Activated CD4-positive, alpha-beta T cell treated with anti-CD3 and anti-CD28 coated beads, Interleukin-2, amount 10 ng/mL, durations not matched to agents 7 days and 5 days (primary cell): ENCODE data around the gene IFT122. TPM values are rescaled to one million over a fixed set of nuclear protein-coding genes. Genes with fewer than 3 reads are reported as not detected.

ENCODE experiments used
- CTCF ChIA-PET: fragments of 350-600 bp; sonication (Branson Sonifier 250); formaldehyde crosslinking; loops from one replicate; lab custom pipeline; 2021; ENCODE audit warnings: antibody characterized with exemption; lab: Charles Lee
- POLR2A ChIA-PET: fragments of 350-600 bp; sonication (Branson Sonifier 250); formaldehyde crosslinking; loops from one replicate; lab custom pipeline; 2021; ENCODE audit warnings: antibody characterized with exemption; lab: Charles Lee
- DNase-seq: peaks from one replicate; pipeline ENCODE4 v3.0.0-alpha.2; 2020
- H3K27ac Mint-ChIP-seq: one replicate; pipeline ENCODE4 v1.8.0; 2021; ENCODE audit warnings: mild to moderate bottlenecking, moderate library complexity, mixed read lengths
- H3K27me3 Mint-ChIP-seq: one replicate; pipeline ENCODE4 v1.8.0; 2021; ENCODE audit warnings: mixed read lengths
- H3K36me3 Mint-ChIP-seq: one replicate; pipeline ENCODE4 v1.8.0; 2021; ENCODE audit warnings: low read depth, mixed read lengths
- H3K4me1 Mint-ChIP-seq: one replicate; pipeline ENCODE4 v1.8.0; 2021; ENCODE audit warnings: mixed read lengths
- H3K4me3 Mint-ChIP-seq: one replicate; pipeline ENCODE4 v1.8.0; 2021; ENCODE audit warnings: mild to moderate bottlenecking, moderate library complexity, mixed read lengths
- H3K9me3 Mint-ChIP-seq: one replicate; pipeline ENCODE4 v1.8.0; 2021; ENCODE audit warnings: mixed read lengths
- total RNA-seq, 2 experiments: library from RNA; stranded (reverse); gene quantifications; one replicate each; pipeline ENCODE4 v1.2.3, GENCODE V29; 2021

IFT122 gene
- total RNA-seq, 2 experiments from 2014 or later, result 24.9 to 27.2 TPM

- ChIA-PET POLR2A (no interaction called here), CTCF (interaction anchor here (0.6 to 2.0 kb wide), 3 partner anchors 21 to 276 kb away, joined by 4 to 5 read pairs (median 4); partner anchors contain the start of gene H1-8)
- no peaks in the 10 kb centered on the region for H3K36me3 Mint-ChIP-seq
Observed at GRCh38 chr3:129521611-129522010, 81.6 kb downstream of the IFT122 start.

DNA sequence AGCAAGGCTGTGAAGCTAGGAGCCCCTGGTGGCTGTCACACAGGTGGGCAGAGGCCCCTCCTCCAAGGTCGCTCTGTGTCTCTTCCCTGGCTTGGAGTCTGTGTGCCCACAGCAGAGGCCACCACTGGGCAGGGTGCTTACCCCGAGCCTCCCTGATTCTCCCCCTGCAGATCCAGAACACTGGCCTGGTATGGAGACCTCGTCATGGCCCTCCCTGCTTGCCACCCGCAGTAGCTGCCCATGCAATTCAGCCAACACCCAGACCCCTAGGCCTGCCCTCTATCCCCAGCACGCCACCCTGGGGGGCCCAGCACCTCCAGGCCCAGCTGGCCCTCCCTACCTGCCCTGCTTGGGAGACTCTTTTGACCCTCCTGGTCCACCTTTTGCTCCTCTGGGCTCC is 82.9 kb downstream of the IFT122 start:
- Mint-ChIP-seq H3K4me3 (no peak overlapping the region), H3K36me3 (no peaks in the 10 kb centered on the region), H3K4me1 (no peaks in the 10 kb centered on the region), H3K27me3 (no peaks in the 10 kb centered on the region), H3K9me3 (no peaks in the 10 kb centered on the region), H3K27ac (no peak overlapping the region)
- ChIA-PET CTCF (interaction anchor here (1.7 to 2.0 kb wide), 3 partner anchors 12 to 34 kb away, joined by 4 to 5 read pairs (median 4); partner anchors contain the start of gene H1-8), POLR2A (no interaction called here)
- DNase-seq, result no peak

More at GRCh38 chr3:129521611-129522010, 81.6 kb downstream of the IFT122 start:
- H3K4me1 Mint-ChIP-seq, result no peaks in the 10 kb centered on the region
- H3K27me3 Mint-ChIP-seq, result no peaks in the 10 kb centered on the region
- H3K27ac Mint-ChIP-seq, result no peak overlapping the region
- DNase-seq, result no peak
- no peak overlapping the region for H3K4me3 Mint-ChIP-seq
- H3K9me3 Mint-ChIP-seq, result no peaks in the 10 kb centered on the region

GRCh38 chr3:129524081-129524480 is 84.1 kb downstream of the IFT122 start:
- DNase-seq, result no peak
- POLR2A ChIA-PET, result no interaction called here
- Mint-ChIP-seq H3K27ac (no peak overlapping the region), H3K9me3 (no peaks in the 10 kb centered on the region), H3K27me3 (no peaks in the 10 kb centered on the region), H3K36me3 (no peaks in the 10 kb centered on the region), H3K4me1 (no peaks in the 10 kb centered on the region), H3K4me3 (no peak overlapping the region)
- CTCF ChIA-PET, result interaction anchor here (1.0 to 1.7 kb wide), 2 partner anchors 9 to 11 kb away, joined by 4 read pairs; no protein-coding TSS in a partner anchor

DNA sequence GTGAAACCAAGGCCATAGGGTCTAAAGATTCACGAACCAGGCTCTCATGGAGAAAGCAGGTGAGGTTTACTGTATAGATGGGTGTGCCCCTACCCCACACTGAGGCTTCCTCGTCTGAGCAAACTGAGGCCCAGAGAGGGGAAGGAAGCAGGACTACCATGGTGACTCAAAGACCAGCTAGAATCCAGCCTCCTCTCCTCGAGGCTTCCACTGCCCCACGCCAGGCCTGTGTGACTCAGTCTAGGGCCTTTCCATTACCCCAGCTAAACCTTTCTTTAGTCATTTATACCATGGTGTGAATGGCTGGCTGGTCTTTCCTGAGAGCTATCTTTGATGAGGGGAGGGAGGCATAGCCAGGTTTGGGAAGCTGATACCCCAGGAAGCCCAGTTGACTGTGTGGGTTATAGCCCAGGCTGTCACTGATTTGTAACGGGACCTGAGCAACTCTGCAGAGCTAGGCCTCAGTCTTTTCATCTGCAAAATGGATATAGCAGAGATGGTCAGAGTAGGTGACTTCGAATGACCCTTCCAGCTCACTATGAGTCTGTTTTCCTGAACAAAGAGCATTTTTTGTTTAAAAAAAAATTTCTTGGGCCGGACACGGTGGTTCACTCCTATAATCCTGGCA is 85.4 kb downstream of the IFT122 start:
- no peak overlapping the region for H3K27ac Mint-ChIP-seq
- ChIA-PET CTCF (interaction anchor here (1.6 to 3.0 kb wide), 2 partner anchors 11 to 14 kb away, joined by 6 read pairs; no protein-coding TSS in a partner anchor), POLR2A (no interaction called here)
- no peak for DNase-seq
- H3K9me3 Mint-ChIP-seq, result no peaks in the 10 kb centered on the region
- H3K4me1 Mint-ChIP-seq, result no peaks in the 10 kb centered on the region
- no peaks in the 10 kb centered on the region for H3K36me3 Mint-ChIP-seq
- no peaks in the 10 kb centered on the region for H3K27me3 Mint-ChIP-seq
- H3K4me3 Mint-ChIP-seq, result no peak overlapping the region

GRCh38 chr3:129526121-129526900 is 86.3 kb downstream of the IFT122 start:
- no peak overlapping the region for H3K27ac Mint-ChIP-seq
- H3K36me3 Mint-ChIP-seq, result no peaks in the 10 kb centered on the region
- no peaks in the 10 kb centered on the region for H3K4me1 Mint-ChIP-seq
- no peak overlapping the region for H3K4me3 Mint-ChIP-seq
- ChIA-PET CTCF (interaction anchor here (1.6 to 3.0 kb wide), 2 partner anchors 12 to 13 kb away, joined by 6 read pairs; no protein-coding TSS in a partner anchor), POLR2A (no interaction called here)
- no peaks in the 10 kb centered on the region for H3K27me3 Mint-ChIP-seq
- no peaks in the 10 kb centered on the region for H3K9me3 Mint-ChIP-seq
- DNase-seq, result no peak

GRCh38 chr3:129527262-129527661 is 87.2 kb downstream of the IFT122 start:
- no peak for DNase-seq
- H3K27ac Mint-ChIP-seq, result no peak overlapping the region
- H3K27me3 Mint-ChIP-seq, result no peaks in the 10 kb centered on the region
- H3K36me3 Mint-ChIP-seq, result no peaks in the 10 kb centered on the region
- POLR2A ChIA-PET, result no interaction called here
- no peaks in the 10 kb centered on the region for H3K4me1 Mint-ChIP-seq
- CTCF ChIA-PET, result interaction anchor here (3.0 kb wide), 1 partner anchor 12 kb away, joined by 6 read pairs; no protein-coding TSS in a partner anchor
- no peak overlapping the region for H3K4me3 Mint-ChIP-seq
- no peaks in the 10 kb centered on the region for H3K9me3 Mint-ChIP-seq

DNA sequence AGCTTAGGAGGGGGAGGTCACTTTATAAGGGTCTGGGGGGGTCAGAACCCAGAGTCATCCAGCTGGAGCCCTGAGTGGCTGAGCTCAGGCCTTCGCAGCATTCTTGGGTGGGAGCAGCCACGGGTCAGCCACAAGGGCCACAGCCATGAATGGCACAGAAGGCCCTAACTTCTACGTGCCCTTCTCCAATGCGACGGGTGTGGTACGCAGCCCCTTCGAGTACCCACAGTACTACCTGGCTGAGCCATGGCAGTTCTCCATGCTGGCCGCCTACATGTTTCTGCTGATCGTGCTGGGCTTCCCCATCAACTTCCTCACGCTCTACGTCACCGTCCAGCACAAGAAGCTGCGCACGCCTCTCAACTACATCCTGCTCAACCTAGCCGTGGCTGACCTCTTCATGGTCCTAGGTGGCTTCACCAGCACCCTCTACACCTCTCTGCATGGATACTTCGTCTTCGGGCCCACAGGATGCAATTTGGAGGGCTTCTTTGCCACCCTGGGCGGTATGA is 88.6 kb downstream of the IFT122 start, which contains the start of gene RHO:
TSS of gene RHO (plus strand) at position 51 of the 512 bp plus-strand sequence. CDS start at position 146, 95 bp downstream.
- Mint-ChIP-seq H3K9me3 (no peaks in the 10 kb centered on the region), H3K27ac (no peak within 1 kb of the TSS), H3K4me3 (no peak within 1 kb of the TSS), H3K4me1 (no peaks in the 10 kb centered on the region), H3K36me3 (no peaks in the 10 kb centered on the region), H3K27me3 (no peaks in the 10 kb centered on the region)
- POLR2A ChIA-PET, result no interaction called here
- CTCF ChIA-PET, result no interaction called here
- no peak for DNase-seq

DNA sequence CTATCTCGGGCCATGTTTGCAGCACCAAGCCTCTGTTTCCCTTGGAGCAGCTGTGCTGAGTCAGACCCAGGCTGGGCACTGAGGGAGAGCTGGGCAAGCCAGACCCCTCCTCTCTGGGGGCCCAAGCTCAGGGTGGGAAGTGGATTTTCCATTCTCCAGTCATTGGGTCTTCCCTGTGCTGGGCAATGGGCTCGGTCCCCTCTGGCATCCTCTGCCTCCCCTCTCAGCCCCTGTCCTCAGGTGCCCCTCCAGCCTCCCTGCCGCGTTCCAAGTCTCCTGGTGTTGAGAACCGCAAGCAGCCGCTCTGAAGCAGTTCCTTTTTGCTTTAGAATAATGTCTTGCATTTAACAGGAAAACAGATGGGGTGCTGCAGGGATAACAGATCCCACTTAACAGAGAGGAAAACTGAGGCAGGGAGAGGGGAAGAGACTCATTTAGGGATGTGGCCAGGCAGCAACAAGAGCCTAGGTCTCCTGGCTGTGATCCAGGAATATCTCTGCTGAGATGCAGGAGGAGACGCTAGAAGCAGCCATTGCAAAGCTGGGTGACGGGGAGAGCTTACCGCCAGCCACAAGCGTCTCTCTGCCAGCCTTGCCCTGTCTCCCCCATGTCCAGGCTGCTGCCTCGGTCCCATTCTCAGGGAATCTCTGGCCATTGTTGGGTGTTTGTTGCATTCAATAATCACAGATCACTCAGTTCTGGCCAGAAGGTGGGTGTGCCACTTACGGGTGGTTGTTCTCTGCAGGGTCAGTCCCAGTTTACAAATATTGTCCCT is 89.6 kb downstream of the IFT122 start:
- no peaks in the 10 kb centered on the region for H3K4me1 Mint-ChIP-seq
- ChIA-PET POLR2A (no interaction called here), CTCF (no interaction called here)
- no peaks in the 10 kb centered on the region for H3K36me3 Mint-ChIP-seq
- no peaks in the 10 kb centered on the region for H3K9me3 Mint-ChIP-seq
- DNase-seq, result no peak
- H3K27me3 Mint-ChIP-seq, result no peaks in the 10 kb centered on the region
- H3K4me3 Mint-ChIP-seq, result no peak overlapping the region
- H3K27ac Mint-ChIP-seq, result no peak overlapping the region

DNA sequence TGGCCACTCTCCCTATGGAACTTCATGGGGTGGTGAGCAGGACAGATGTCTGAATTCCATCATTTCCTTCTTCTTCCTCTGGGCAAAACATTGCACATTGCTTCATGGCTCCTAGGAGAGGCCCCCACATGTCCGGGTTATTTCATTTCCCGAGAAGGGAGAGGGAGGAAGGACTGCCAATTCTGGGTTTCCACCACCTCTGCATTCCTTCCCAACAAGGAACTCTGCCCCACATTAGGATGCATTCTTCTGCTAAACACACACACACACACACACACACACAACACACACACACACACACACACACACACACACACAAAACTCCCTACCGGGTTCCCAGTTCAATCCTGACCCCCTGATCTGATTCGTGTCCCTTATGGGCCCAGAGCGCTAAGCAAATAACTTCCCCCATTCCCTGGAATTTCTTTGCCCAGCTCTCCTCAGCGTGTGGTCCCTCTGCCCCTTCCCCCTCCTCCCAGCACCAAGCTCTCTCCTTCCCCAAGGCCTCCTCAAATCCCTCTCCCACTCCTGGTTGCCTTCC is 90.3 kb downstream of the IFT122 start:
- no peaks in the 10 kb centered on the region for H3K36me3 Mint-ChIP-seq
- CTCF ChIA-PET, result no interaction called here
- POLR2A ChIA-PET, result no interaction called here

DNA sequence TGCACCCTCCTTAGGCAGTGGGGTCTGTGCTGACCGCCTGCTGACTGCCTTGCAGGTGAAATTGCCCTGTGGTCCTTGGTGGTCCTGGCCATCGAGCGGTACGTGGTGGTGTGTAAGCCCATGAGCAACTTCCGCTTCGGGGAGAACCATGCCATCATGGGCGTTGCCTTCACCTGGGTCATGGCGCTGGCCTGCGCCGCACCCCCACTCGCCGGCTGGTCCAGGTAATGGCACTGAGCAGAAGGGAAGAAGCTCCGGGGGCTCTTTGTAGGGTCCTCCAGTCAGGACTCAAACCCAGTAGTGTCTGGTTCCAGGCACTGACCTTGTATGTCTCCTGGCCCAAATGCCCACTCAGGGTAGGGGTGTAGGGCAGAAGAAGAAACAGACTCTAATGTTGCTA is 90.8 kb downstream of the IFT122 start:
- Mint-ChIP-seq H3K4me3 (no peak overlapping the region), H3K9me3 (no peaks in the 10 kb centered on the region), H3K36me3 (no peaks in the 10 kb centered on the region), H3K27me3 (no peaks in the 10 kb centered on the region), H3K4me1 (no peaks in the 10 kb centered on the region), H3K27ac (no peak overlapping the region)
- ChIA-PET POLR2A (no interaction called here), CTCF (interaction anchor here (0.5 kb wide), 1 partner anchor 154 kb away, joined by 3 read pairs; no protein-coding TSS in a partner anchor)
- no peak for DNase-seq

More for the DNA sequence above, 90.3 kb downstream of the IFT122 start:
- no peak overlapping the region for H3K27ac Mint-ChIP-seq
- no peaks in the 10 kb centered on the region for H3K4me1 Mint-ChIP-seq
- no peaks in the 10 kb centered on the region for H3K27me3 Mint-ChIP-seq
- no peaks in the 10 kb centered on the region for H3K9me3 Mint-ChIP-seq
- no peak for DNase-seq
- H3K4me3 Mint-ChIP-seq, result no peak overlapping the region

GRCh38 chr3:129531699-129532098 is 91.7 kb downstream of the IFT122 start:
- ChIA-PET POLR2A (no interaction called here), CTCF (no interaction called here)
- DNase-seq, result no peak
- H3K27ac Mint-ChIP-seq, result no peak overlapping the region
- no peak overlapping the region for H3K4me3 Mint-ChIP-seq
- H3K9me3 Mint-ChIP-seq, result no peaks in the 10 kb centered on the region
- no peaks in the 10 kb centered on the region for H3K4me1 Mint-ChIP-seq
- H3K36me3 Mint-ChIP-seq, result no peaks in the 10 kb centered on the region
- H3K27me3 Mint-ChIP-seq, result no peaks in the 10 kb centered on the region

DNA sequence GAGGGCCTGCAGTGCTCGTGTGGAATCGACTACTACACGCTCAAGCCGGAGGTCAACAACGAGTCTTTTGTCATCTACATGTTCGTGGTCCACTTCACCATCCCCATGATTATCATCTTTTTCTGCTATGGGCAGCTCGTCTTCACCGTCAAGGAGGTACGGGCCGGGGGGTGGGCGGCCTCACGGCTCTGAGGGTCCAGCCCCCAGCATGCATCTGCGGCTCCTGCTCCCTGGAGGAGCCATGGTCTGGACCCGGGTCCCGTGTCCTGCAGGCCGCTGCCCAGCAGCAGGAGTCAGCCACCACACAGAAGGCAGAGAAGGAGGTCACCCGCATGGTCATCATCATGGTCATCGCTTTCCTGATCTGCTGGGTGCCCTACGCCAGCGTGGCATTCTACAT is 92.2 kb downstream of the IFT122 start:
- DNase-seq, result no peak
- ChIA-PET POLR2A (no interaction called here), CTCF (no interaction called here)
- H3K27ac Mint-ChIP-seq, result no peak overlapping the region
- no peaks in the 10 kb centered on the region for H3K27me3 Mint-ChIP-seq
- no peaks in the 10 kb centered on the region for H3K4me1 Mint-ChIP-seq
- no peaks in the 10 kb centered on the region for H3K36me3 Mint-ChIP-seq
- no peak overlapping the region for H3K4me3 Mint-ChIP-seq
- no peaks in the 10 kb centered on the region for H3K9me3 Mint-ChIP-seq
